ENCODE results near the gene CEP162.

- no peak for TF ChIP-seq CTCF (IDR thresholded peaks at IDR 0.05)
- no peak for TF ChIP-seq POLR2A (IDR thresholded peaks at IDR 0.05)
Measured at GRCh38 chr6:84156306-84156705, 71.1 kb downstream of the CEP162 start.

Measured in right lobe of liver (tissue), 4 donors.